ENCODE results near the gene DUSP3. TPM values are rescaled to one million over a fixed set of nuclear protein-coding genes. Genes with fewer than 3 reads are reported as not detected.
A peak's percentile ranks its signal among the peaks of the same experiment; 100 is the strongest.

Gene DUSP3
- polyA plus RNA-seq, 4 donors = 50.9 to 63.6 (median 60.3) TPM

DNA sequence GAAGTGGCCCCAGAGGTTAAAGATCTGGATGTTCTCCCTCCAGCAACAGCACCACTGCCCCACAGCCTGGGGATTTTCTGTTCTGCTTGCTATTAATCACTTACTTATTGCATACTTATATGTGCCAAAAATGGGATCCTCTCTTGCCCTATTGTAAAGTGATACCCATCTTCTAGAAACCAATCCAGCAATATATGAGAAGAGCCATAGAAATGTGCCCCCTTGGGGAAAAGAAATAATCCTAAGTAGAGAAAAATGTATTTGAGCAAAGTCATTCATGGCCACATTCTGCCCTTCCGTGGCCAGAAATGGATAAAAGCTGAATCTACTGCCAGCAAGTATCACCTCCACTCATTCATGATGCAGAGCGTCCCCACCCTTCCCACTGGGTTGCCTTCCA lies 41.1 kb downstream of the DUSP3 start:
- no peak for DNase-seq (ENCODE audit: low read depth in 4 of 4, low spot score in 2 of 4)

DNA sequence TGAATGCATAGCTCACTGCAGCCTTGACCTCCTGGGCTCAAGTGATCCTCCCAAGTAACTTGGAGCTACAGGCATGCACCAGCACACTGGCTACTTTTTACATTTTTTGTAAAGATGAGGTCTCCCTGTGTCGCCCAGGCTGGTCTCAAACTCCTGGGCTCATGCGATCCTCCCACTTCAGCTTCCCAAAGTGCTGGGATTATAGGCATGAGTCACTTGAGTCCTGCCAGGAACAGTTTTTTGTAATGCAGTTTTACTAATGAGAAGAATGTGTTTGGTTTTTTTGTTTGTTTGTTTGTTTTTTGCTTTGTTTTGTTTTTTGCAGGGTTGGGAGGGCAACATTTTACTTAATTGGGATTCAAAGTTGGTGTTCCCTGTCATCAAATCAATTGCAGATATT lies 42.4 kb downstream of the DUSP3 start:
- no peak for DNase-seq (ENCODE audit: low read depth in 4 of 4, low spot score in 2 of 4)

DNA sequence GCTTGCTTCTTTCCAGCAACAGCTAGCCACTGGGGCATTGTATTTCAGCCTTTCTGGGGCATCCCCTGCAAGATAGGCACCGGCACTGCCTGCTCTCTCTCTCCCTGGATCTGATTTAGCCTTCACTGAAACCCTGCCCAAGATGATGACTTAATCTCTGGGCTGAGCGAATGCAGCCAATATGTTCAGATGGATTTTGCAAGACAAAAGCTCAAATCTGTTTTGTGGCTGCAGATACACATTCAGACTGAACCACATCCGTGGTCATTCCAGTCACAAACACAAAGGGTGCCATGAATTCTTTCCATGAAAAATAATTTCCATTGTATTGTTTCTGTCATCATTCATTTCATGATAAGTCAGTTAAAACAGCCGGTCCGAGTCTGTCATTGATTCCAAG lies 44.4 kb downstream of the DUSP3 start:
- no peak for DNase-seq (ENCODE audit: low read depth in 4 of 4, low spot score in 2 of 4)

DNA sequence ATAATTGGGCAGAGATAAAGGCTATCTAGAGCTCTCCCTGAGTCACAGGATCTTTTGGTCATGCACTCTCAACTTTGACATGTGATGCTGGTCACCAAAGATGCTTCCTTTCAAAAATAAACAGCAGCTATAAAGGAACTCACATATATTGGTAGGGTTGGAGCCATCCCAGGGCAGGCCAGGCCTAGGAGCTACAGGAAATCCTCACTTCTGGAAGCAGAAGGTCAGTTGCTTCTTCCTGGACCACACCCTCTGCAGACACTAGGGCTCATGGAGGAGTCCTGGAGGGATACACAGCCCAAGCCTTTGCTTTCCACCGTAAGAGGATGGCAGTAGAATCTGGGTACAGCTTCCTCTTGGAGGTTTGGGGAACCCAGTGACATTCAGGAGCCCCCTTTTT lies 44.8 kb downstream of the DUSP3 start:
- DNase-seq (ENCODE audit: low read depth in 4 of 4, low spot score in 2 of 4) = no peak

DNA sequence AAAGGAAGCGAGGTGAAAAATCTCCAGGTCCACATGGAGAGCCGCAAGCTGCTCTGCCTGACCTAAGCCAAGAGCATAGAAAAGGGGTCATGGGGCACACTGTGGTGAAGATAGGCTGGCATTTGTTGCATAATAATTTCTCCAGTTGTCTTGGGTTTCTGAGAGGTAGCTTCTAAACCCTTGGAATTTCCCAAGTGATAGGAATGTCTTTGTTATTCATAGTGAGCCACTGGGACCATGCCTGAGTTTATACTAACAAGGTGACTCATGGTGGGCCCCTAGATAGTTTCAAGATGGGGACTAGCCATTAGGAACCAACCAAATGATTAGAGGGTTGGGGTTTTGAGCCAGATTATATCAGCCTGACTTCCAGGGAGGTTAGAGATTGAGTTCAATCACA lies 45.8 kb downstream of the DUSP3 start:
- no peak for DNase-seq (ENCODE audit: low read depth in 4 of 4, low spot score in 2 of 4)

DNA sequence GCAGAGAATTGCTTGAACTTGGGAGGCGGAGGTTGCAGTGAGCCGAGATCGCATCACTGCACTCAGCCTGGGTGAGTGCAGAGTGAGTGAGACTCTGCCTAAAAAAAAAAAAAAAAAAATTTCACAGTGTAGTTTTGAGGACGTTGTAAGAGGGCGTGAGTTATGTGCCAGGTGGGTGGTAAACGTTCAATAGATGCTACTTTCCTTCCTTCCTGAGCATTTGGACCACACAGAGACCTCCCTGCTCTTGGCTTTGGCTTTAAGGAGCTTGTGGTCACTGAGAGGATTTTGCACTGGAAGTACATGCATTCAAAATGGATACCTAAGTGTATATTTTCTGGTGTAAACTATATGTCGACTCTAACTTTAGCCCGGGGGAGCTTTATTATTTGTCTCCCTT lies 50.7 kb downstream of the DUSP3 start:
- no peak for DNase-seq (ENCODE audit: low read depth in 4 of 4, low spot score in 2 of 4)

DNA sequence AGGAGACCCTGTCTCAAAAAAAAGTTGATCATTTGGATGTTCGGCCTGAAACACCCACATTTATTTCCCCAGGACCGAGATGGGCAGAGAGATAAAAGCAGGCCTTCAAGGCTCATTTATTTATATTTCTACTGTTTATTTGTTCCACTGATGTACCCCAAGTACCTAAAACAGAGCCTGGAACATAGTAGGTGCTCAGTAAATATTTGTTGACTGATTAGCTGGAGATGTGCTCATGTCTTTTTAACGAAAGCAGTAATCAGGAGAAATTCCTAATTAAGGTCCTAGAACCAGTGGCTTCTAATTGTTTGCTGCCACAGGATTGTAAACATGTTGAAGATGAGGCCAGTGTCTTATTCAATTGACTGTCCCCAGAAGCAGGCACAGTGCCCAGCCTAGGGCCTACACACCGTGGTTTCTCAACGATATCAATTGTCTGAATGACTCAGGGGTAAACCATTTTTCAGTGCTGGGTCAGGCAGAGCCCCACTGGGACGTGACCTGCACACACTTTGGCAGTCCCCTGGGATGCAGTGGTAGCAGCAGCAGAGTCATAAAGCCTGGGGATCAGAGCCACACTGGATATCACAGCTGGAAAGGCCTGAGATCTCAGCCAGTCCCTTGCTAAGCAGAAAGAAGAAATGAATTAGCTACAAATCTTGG lies 54.9 kb downstream of the DUSP3 start:
- no peak for DNase-seq (ENCODE audit: low read depth in 4 of 4, low spot score in 2 of 4)

DNA sequence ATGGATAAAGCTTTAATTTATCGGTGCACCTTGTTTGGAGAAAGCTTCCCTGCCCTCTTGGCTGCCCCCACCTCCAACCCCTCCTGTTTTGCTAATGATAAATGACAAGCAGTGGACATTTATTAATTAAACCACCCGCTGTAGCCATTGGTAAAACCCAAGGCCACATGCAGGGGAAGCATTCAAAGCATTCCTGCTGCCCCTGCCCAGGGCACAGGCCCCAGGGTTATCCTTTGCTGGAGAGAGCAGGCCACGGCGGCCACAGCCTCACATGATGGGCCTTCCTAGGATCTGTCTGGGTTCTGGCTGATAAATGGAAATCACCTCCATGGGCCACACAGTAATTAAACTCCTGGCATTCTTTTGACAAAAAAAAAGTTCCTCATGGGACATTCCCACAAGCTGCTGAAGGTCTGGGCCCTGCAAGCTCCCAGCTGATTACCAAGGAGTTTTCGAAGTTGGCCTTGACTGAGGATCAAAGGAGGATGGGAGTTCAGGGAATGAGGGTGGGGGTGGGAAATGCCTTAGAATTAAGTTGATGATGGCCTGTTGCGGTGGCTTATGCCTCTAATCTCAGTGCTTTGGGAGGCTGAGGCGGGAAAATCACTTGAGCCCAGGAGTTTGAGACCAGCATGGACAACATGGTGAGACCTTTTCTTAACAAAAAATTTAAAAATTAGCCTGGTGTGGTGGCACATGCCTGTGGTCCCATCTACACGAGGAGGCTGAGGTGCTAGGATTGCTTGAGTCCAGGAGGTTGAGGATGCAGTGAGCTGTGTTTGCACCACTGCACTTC lies 55.7 kb downstream of the DUSP3 start:
- DNase-seq (ENCODE audit: low read depth in 4 of 4, low spot score in 2 of 4) = no peak

DNA sequence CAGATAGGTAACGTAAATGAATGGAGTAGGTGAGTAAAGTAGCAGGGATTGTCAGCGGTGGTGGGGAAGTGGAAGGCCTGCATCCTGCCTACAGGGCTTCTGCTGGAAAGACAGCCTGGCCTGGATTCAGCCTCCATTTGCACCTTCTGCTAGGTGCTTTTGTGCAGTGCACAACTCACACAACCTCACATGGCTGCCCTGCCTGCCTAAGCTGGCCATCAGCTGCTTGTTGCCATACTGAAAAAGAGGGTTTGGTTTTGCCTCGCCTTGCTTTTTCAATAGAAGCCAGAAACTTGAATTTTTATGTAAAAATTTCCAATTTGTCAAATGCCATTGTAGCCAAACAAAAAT lies 56.5 kb downstream of the DUSP3 start:
- DNase-seq (ENCODE audit: low read depth in 4 of 4, low spot score in 2 of 4) = no peak

DNA sequence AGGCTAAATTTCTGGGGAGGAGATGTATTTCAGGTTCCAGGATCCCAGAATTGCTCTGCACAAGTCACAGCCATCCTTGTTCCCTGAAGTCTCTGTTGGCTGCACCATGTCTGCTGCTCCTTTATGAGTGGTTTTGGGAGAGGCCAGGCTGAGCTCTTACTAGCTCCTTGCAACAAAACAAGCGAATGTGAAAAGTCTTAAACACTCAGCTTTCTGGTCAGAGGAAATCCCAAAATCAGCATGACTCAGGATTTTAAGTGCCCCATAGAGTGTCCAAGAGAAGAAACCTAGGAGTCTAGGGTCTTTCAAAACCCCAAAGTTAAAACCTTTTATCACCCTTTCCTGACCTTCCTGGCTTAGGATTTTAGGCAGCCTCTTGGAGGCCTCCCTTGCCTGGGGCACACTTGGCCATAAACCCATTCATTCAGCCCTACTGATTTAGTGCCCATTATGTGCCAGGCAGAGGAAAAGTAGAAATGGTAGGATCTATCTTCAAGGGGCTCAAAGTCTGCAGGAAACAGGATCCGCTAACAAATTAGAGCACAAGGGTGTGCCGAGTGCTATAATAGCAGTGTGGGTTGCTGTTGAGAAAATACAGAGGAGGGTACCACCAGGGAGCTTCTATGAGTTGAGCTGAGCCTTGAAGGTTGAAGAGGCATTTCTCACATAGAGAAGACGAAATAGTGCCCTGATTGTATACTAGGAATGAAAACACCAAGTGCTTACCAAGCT lies 57.1 kb downstream of the DUSP3 start:
- no peak for DNase-seq (ENCODE audit: low read depth in 4 of 4, low spot score in 2 of 4)

DNA sequence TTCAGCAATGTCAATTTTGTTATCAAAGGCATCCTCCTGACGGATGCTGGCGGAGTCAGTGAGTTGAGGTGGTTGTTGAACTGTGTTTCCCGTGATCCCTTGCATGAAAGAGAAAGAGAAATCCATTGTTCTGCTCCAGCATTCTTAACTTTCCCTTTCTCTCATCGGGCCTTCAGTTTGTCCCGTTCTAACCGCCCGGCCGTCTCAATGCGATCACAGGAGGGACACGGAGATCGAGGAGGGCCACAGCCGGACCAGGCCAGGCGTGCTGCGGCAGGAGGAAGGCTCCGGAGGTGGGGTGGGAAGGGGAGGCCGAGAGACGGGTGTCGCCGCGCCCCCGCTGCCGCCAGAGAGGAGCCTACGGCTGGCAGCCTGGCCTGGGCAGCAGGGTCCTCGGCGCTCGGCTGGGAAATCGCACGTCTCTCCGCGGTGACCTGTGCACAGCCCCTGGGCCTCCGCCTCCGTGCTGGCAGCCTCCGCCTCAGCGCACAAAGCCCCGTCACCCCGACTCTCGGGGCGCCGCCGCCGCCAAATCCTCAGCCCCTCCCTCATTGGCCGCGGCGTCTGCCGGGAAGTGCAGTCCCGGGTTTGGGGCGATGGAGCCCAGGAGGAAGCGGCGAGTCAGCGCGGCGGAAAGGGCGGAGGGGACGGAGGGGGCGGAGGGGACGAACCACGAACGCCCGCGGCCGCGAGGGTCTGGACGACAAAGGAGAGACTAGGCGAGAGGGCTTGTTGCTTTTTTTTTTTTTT lies 58.3 kb downstream of the DUSP3 start:
- DNase-seq (ENCODE audit: low read depth in 4 of 4, low spot score in 2 of 4) = peak in 3 of 4 donors; percentile 55

DNA sequence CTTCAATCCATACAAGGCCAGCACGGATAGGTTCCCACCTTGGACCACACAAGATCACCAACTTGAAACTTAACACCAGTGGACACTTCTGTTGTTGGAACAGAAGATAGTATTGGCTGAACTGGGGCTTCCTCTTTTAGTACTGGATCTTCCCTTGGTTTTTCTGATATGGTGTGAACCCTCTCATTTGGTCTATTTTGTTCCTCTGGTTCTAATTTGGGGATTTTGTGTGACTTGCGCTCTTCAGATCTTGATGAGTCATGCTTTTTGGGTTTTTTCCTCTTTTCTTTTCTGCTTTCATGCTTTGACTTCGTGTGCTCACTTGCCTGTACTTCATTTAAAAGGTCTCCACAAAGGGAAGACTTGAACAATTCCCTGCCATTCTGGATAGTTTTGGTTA lies 59.2 kb downstream of the DUSP3 start:
- no peak for DNase-seq (ENCODE audit: low read depth in 4 of 4, low spot score in 2 of 4)

DNA sequence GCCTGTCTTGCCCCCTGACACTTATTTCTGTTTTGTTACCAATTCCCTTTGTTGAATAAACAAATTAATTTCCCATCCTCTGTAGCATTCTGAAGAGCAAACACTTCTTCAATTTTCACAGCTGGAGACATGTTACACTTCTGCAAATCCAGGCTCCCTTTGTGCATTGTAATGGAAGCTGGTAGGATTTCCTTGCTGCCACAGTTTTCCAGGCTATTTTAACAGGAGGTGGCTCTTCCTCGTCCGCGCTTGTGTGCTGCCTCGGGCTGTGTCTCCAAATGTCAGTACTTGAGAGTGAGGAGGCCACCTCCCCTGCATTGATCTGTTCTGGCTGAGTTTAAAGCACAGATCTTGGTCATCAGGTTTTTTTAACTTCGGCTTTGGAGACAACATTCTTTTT lies 60.2 kb downstream of the DUSP3 start:
- DNase-seq (ENCODE audit: low read depth in 4 of 4, low spot score in 2 of 4) = no peak

DNA sequence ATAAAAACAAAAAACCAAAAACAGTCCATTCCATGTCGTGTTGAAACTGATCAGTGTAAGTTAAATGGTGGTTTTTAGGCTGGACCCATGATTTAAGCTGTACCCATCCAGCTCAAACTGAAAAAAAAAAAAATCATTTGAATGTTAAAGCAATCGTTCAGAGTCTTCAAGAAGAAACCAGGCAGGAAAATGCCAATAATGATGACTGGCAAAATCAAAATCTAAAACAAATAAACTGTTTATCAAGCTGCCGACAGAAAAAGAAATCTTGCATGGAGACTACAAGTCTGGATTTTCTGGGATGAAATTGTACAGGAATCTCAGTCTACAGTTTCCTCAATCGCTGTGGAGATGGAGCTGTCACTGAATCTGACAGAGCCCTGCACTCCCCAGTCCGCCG lies 60.9 kb downstream of the DUSP3 start:
- no peak for DNase-seq (ENCODE audit: low read depth in 4 of 4, low spot score in 2 of 4)

Other genes starting within 250 kb of the DUSP3 start
- 10 to 100 TPM; 25.4 to 57.6 (median 45.2) TPM for gene ETV4, start 232.6 kb downstream of the DUSP3 start, polyA plus RNA-seq (ENCODE audit: insufficient read length in 4 of 4)
- gene MEOX1, start 117.1 kb downstream of the DUSP3 start, polyA plus RNA-seq (ENCODE audit: insufficient read length in 4 of 4) = 10 to 100 TPM; 12.8 to 25.0 (median 15.4) TPM
- 10 to 100 TPM; 48.7 to 63.6 (median 52.2) TPM for gene SOST, start 20.2 kb downstream of the DUSP3 start, polyA plus RNA-seq (ENCODE audit: insufficient read length in 4 of 4)
- gene CFAP97D1, start 1.5 kb upstream of the DUSP3 start, polyA plus RNA-seq (ENCODE audit: insufficient read length in 4 of 4) = under 1 TPM in 3 of 4 donors, not detected in 1; 0.08 to 0.09 (median 0.08) TPM
- 10 to 100 TPM in 2 of 4 donors, 1 to 10 TPM in 2; 6.2 to 15.9 (median 11.8) TPM for gene MPP3, start 54.2 kb upstream of the DUSP3 start, polyA plus RNA-seq (ENCODE audit: insufficient read length in 4 of 4)
- 1 to 10 TPM in 1 of 4 donors, under 1 TPM in 3; 0.66 to 1.3 (median 0.86) TPM for gene CD300LG, start 68.2 kb upstream of the DUSP3 start, polyA plus RNA-seq (ENCODE audit: insufficient read length in 4 of 4)
- gene MPP2, start 128.6 kb upstream of the DUSP3 start, polyA plus RNA-seq (ENCODE audit: insufficient read length in 4 of 4) = 1 to 10 TPM; 4.7 to 7.6 (median 7.2) TPM
- gene PPY, start 163.5 kb upstream of the DUSP3 start, polyA plus RNA-seq (ENCODE audit: insufficient read length in 4 of 4) = under 1 TPM in 1 of 4 donors, not detected in 3; 0.52 TPM
- under 1 TPM; 0.21 to 0.33 (median 0.24) TPM for gene PYY, start 175.0 kb upstream of the DUSP3 start, polyA plus RNA-seq (ENCODE audit: insufficient read length in 4 of 4)
- gene NAGS, start 225.6 kb upstream of the DUSP3 start, polyA plus RNA-seq (ENCODE audit: insufficient read length in 4 of 4) = 1 to 10 TPM; 3.3 to 3.9 (median 3.5) TPM
- gene TMEM101, start 236.0 kb upstream of the DUSP3 start, polyA plus RNA-seq (ENCODE audit: insufficient read length in 4 of 4) = 10 to 100 TPM; 40.7 to 48.5 (median 46.9) TPM

All from left renal cortex interstitium (tissue), 4 donors.